RKO (cell line): ENCODE data around the gene SFTPD.
"Not testable (repeated sequence)": the region's sequence is repeated elsewhere in the genome, so short reads cannot be mapped to it uniquely, and the experiment has no call there.

Experiments used
- DNase-seq: peaks from one replicate; pipeline ENCODE4 v3.0.0-alpha.2; 2016; ENCODE audit warnings: low spot score

Gene SFTPD

GRCh38 chr10:79948976-79949722, at the start of gene SFTPD:
SFTPD (minus strand) TSS chr10:79949105; CDS start chr10:79946659, 2,446 bp downstream.
- DNase-seq: no peak

GRCh38 chr10:79995979-79996634, 47.2 kb upstream of the SFTPD start:
- no peak for DNase-seq

- DNase-seq: no peak
Observed at GRCh38 chr10:79994556-79994955, 45.7 kb upstream of the SFTPD start.

DNA sequence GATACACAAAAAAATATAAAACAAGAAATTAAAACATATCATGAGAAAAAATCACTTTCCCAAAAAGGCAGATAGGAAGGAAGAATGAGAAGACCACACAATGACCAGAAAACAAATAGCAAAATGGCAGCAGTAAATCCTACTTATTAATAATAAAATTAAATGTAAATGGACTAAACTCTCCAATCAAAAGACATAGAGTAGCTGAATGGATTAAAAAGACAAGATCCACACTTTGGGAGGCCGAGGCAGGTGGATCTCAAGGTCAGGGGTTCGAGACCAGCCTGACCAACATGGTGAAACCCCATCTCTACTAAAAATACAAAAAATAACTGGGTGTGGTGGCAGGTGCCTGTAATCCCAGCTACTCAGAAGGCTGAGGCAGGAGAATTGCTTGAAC, 39.3 kb upstream of the SFTPD start:
- not testable (repeated sequence) for DNase-seq

DNA sequence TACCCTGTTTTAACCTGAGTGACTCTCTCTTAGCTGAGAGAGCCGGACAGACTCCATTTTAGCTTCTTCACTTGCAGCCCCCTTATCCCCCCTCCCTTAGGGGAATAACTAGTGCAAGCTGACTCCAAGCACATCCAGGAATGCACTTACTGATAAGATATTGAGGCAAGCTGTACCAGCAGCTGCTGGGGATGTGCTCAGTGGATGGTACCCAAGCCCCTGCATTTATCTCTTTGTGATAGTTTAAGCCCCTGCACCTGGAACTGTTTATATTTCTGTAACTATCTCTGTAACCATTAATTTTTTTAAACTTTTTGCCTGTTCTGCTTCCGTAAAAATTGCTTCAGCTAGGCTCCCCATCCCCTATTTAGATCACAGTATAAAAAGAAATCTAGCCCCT, 37.8 kb upstream of the SFTPD start:
- DNase-seq: not testable (repeated sequence)

GRCh38 chr10:79985481-79986072, 36.7 kb upstream of the SFTPD start:
- DNase-seq: no peak

GRCh38 chr10:79984851-79985250, 35.9 kb upstream of the SFTPD start:
- no peak for DNase-seq

GRCh38 chr10:79983286-79983909, 34.5 kb upstream of the SFTPD start:
- no peak for DNase-seq

DNA sequence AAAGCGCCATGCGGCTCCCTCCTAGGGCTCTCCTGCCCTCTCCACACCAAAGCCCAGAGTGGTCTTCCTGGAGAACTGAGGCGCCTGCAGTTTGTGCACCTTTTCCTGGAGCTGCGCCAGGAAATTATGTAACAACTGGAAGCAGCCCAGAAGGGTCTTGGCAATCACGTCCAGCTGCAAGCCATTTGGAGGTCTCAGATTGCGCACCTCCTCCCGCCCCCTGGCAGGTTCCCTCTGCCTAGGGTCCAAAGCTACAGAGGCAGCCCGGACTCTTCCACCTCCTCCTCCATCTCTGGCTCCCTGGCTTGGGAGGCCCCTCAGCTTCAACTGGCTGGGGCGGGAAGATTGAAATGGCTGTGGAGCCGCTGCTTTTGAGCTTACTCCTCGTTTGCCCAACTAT, 34.0 kb upstream of the SFTPD start:
- no peak for DNase-seq

DNA sequence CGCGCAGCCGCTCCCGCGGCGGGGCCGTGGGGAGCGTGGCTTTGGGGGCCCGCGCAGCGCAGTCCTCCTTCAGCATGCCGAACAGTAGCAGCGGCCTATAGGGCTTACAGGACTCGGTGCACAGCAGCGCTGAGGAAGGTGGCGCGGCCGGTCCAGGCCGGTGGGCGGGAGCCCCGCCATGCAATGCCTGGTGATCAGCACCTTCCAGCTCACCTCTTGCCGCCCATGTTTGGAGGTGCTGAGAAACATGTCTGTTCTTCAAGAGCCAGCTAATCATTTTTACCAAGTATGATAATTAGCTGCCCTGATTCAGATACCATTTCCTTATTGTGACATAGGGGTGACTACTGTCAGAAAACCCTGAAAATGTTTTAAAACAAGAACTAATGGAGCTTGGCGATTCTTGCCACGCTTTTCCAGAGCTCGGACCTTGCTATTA, 33.5 kb upstream of the SFTPD start:
- DNase-seq: no peak

DNA sequence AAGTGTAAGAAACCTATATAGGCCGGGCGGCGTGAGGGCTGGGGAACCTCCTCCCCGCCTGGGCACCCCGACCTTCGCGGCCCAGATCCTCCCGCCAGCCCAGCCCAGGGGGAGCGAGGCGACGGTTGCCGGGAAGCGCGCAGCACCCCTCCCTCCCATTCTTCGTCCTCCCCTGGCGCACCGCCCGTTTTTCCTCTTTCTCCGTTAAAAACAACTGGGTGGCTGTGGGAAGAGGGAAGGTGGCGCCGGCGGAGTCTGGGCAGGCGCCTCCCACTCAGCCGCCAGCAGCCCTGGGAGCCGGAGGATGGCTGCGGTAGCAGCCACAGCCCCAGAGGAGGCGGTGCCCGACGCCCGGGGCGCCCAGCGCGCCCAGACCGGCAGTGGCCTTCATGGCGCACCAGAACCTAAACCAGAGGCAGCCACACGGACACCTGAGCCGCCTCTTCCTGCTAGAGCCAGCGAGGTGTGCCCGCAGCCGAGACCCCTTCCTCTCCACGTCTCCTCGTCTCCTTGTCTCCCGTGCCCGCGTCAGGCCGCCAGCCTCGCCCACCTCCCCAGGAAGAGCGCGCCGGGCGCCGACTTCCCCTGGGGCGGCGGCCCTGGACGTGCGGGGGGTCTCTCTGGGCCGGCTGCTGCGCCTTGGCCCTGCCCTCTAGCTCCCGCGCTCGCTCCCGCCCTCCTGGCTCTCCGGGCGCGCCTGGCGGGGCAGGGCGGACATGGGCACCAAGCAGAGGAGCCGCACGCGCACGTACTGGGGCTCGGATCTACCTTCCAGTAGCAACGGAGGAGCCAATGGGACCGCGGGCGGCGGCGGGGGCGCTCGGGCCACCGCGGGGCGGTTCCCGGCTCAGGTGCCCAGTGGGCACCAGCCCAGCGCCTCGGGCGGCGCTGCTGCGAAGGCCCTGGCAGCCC, 32.8 kb upstream of the SFTPD start:
- DNase-seq: no peak

- no peak for DNase-seq
Observed at GRCh38 chr10:79980711-79981110, 31.8 kb upstream of the SFTPD start.

DNA sequence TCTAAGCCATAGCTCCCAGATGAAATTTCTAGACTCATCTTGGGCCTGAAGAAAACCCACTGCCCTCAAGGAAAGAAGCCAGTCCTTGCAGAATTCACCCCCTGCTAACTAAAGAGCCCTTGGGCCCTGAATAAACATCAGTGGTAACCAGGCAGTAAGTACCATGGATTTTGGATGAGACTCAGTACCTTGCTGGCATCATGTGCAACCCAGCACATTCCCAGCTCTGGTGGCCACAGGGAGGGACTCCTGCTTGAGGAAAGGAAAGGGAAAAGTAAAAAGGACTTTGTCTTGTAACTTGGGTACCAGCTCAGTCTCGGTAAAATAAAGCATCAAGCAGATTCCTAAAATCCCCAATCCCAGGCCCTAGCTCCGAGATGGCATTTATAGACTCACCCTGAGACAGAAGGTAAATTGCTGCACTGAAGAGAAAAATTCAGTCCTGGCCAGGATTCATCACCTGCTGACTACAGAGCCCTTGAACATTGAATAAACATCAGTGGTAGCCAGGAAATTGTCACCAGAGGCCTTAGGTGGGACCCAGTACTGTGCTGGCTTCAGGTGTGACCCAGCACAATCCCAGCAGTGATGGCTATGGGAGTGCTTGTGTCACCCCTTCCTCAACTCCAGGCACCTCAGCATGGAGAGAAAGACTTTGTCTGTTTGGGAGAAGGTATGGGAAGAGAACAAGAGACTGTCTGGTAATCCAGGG, 31.2 kb upstream of the SFTPD start:
- DNase-seq: no peak

DNA sequence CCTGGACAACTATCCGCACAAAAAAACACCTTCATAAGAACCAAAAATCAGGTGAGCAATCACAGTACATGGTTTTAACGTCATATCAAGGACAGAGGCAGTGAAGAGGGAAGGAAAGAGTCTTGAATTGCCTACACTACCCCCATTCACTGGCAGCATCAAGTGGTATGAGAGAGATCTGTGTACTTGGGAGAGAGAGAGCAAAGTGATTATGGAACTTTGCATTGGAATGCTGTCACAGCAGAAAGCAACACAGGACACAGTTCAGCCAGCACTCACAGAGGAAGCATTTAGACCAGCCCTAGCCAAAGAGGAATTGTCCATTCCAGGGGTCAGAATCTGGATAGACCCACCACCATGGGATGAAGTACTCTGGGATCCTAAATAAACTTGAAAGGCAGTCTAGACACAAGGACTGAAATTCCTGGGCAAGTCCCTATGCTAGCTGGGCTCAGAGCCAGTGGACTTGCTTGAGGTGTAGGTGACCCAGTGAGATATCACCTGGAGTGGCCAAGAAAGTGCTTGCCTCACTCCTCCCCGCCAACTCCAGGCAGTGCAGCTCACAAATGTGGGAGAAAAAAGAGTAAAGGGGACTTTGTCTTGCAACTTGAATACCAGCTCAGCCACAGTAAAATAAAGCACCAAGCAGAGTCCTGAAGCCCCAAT, 30.5 kb upstream of the SFTPD start:
- DNase-seq: no peak

- no peak for DNase-seq
Observed at GRCh38 chr10:79976999-79977398, 28.1 kb upstream of the SFTPD start.

- no peak for DNase-seq
Observed at GRCh38 chr10:79970062-79970461, 21.2 kb upstream of the SFTPD start.

DNA sequence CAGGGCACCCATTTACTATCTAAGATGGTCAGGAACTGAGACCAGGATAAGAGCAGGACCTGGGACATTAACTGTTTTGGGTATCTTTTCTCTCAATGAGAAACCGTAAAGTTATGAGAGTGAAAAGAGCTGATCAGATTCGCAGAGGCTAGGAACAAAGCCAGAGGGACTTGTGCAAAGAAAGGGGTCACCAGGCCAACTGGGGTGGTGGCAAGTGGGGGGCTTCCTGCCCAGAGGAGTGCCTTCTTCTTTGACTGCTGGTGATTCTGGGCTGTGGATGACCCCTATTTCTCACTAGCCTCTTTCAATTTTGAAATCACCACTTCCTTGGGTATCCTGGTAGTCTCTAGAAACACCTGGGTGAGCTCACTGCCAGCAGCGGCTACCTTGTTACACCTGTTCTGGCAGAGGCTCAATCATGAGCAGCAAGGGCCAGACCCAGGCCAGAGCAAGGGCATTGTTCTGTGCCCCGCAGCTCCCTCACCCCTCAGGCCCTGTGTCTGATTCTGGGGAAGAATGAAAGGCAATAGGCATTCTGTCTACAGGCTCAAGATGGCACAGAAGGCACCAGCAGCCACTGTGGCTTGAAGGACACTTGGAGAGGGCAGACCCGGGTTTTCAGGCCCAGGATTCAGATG, 999 bp downstream of the SFTPD start:
- no peak for DNase-seq

DNA sequence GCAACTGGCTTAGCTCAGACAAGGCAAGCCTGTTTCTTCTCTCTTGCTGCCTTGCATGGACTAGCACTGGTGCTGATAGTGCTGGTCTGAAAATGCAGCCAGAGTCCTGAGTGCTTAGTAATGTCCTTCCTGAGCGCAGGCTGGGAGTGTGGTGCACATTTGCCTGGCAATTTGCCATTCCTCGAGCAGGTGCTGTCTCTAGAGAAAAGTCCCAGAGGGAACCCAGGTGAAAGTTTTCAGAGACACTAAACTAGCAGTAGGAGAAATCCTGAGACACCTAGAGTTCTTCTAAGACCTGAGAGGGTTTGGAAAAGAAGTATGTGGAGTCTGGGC, 1.9 kb downstream of the SFTPD start:
- DNase-seq: no peak

DNA sequence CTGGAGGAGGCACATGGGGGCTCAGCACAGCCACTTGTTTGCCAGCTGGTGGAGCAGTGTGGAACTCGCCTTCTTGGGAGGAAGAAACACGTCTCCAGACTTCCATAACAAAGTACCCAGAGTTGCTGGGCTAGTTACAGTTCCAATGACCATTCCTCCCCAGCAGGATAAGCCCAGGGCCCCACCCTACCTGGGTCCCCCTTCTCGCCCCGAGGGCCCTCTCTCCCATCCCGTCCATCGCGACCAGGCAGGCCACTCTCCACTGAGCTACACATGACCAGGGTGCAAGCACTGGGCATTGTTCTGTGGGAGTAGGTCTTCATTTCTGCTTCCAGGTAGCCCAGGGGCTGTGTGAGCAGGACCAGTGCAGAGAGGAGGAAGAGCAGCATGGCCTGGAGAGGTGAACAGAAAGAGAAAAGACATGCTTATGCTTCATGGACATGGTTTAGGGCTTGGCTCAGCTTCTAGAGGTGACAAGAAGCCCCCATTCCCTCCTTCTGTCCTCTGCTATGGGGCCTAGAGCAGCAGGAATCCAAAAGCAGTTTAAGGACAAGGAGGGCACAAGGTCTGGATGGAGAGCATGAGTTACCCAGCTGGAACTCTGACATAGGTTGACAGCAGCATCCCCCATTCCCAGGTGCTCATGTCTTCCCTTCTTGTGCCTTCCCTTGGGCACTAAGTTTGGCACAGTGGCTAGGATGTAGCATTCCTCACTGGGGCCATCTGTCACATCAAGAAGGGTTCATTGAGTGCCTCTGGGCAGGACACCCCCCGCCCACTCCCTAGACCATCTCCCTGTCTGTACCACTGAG, 2.4 kb downstream of the SFTPD start:
- DNase-seq: no peak
